Measurements from ENCODE around the gene EXOC7. TPM values are rescaled to one million over a fixed set of nuclear protein-coding genes. Genes with fewer than 3 reads are reported as not detected.
A peak's percentile ranks its signal among the peaks of the same experiment; 100 is the strongest.
"Not testable (repeated sequence)": the region's sequence is repeated elsewhere in the genome, so short reads cannot be mapped to it uniquely, and the experiment has no call there.

The EXOC7 gene
- total RNA-seq, 1 experiment from 2014 or later = 54.6 TPM

DNA sequence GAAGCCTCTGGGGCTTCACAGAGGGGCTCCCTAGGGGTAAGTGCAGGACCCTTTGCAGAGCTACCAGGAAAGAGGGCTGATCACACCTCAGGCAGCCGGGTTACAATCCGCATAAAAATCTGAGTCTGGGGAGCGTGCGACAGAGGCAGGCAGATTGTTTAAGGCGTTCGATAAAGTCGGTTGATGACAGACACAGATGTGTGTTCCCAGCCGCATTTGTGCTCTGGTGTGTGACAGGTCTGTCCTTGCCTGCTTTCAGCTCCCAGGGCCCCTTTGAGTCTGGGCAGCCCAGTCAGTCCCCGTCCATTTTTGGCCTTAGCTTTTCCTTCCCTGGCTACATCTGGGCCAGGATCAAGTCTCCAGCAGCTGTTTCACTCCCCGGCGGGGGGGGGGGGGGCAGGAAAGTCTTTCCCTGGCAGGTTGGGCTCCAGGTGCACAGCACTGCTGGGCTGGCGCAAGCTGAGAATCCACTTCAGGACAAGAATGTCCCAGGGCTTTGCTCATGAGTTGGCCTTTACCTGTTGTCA lies 25.9 kb downstream of the EXOC7 start:
- DNase-seq (ENCODE audit: extremely low read depth, low read depth) = no peak

DNA sequence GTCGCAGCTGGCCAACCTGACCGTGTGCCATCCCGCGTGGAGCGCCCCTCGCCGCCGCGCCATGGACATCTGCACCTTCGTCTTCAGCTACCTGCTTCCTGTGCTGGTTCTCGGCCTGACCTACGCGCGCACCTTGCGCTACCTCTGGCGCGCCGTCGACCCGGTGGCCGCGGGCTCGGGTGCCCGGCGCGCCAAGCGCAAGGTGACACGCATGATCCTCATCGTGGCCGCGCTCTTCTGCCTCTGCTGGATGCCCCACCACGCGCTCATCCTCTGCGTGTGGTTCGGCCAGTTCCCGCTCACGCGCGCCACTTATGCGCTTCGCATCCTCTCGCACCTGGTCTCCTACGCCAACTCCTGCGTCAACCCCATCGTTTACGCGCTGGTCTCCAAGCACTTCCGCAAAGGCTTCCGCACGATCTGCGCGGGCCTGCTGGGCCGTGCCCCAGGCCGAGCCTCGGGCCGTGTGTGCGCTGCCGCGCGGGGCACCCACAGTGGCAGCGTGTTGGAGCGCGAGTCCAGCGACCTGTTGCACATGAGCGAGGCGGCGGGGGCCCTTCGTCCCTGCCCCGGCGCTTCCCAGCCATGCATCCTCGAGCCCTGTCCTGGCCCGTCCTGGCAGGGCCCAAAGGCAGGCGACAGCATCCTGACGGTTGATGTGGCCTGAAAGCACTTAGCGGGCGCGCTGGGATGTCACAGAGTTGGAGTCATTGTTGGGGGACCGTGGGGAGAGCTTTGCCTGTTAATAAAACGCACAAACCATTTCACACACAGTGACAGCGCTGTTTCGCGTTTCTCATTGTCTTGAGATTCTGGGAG lies 26.6 kb downstream of the EXOC7 start:
- no peak for DNase-seq (ENCODE audit: extremely low read depth, low read depth)

DNA sequence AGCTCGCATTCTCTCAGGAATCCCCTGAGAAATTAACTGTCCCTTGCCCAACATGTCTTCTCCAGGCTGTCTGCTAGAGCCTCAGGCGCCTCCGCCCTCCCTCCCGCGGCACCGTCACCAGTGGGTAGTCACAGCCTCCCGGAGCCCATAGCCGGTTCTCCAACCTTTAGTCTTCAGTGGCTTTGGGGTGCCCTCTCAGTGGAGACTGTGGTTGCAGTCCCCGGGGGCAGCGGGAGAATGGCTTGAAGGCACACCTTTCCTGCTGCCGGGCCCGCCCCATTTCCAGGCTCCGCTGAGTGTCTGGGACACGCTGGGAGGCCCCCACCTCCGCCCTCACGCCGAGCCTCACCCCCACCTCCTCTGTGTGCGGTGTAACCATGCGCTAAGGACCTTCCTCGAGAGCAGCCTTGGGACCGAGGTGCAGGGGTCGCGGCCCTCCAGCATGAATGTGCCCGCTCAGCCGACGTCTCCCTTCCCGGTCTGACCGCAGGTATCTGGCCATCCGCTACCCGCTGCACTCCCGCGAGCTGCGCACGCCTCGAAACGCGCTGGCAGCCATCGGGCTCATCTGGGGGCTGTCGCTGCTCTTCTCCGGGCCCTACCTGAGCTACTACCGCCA lies 27.3 kb downstream of the EXOC7 start:
- DNase-seq (ENCODE audit: extremely low read depth, low read depth) = no peak

DNA sequence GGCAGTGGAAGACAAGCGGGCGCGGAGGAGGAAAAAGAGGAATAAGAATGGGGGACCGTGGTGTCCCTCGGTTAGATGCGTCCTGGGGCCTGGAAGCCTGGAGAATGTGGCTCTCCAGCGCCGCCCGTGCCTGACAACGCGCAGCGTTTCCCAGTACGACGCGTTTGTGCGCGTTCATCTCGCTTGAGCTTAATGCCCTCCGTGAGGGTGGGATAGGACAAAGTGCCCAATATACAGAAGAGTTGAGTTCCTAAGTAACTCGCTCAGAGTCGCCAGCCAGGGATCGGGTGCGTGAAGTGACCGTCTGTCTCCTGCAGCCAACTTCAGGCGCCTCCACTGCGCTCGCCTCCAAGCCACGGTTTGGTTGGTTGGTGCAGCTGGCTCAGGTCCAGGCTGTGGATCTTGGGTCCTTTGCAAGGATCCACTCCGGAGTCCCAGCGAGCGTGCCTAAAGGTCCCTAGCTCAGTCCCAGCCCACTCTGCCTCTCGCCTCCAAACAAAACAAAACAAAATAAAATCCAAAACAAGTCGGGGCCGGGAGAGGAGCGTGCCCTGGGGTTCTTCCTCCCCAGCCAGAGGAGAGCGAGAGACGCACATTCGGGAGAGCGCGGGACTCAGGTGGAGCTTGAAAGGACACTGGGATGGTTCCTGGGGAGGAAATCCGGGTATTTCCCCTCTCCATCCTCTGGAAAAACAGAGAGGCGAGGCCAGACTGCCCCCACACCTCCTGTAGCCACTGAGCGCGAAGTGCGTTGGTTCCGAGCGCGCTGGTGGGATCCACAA lies 28.0 kb downstream of the EXOC7 start:
- DNase-seq (ENCODE audit: extremely low read depth, low read depth) = peak; percentile 26

DNA sequence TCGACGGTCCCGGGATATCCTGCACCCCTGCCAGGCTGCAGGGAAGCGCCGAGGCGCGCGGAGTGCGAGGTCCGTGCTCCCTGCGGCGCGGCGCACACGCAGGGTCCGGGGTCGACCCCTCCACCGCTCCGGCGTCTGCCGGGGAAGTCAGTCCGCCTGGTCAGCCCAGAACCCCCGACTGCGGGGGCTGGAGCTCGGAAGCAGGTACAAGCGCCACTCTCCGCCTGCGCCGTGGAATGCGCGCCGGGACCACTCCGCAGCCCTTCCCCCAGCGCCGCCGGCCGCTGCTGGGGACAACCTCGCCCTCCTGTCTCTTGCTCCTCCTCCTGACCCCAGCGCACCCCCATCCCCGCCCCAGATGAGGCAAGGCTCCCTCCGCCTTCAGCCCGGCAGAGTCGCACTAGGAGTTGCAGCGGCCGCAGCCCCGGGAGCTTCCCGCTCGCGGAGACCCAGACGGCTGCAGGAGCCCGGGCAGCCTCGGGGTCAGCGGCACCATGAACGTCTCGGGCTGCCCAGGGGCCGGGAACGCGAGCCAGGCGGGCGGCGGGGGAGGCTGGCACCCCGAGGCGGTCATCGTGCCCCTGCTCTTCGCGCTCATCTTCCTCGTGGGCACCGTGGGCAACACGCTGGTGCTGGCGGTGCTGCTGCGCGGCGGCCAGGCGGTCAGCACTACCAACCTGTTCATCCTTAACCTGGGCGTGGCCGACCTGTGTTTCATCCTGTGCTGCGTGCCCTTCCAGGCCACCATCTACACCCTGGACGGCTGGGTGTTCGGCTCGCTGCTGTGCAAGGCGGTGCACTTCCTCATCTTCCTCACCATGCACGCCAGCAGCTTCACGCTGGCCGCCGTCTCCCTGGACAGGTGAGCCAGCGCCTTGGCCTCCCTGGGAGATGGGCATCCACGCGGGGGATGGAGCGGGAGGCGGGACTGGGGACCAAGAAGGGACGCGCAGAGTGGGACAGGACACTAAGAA lies 28.9 kb downstream of the EXOC7 start, which contains the start of gene GALR2:
Gene GALR2, plus strand, starts transcription at position 392 of the 974 bp plus-strand sequence. Its CDS starts 103 bp downstream, at position 495.
- DNase-seq (ENCODE audit: extremely low read depth, low read depth) = no peak

DNA sequence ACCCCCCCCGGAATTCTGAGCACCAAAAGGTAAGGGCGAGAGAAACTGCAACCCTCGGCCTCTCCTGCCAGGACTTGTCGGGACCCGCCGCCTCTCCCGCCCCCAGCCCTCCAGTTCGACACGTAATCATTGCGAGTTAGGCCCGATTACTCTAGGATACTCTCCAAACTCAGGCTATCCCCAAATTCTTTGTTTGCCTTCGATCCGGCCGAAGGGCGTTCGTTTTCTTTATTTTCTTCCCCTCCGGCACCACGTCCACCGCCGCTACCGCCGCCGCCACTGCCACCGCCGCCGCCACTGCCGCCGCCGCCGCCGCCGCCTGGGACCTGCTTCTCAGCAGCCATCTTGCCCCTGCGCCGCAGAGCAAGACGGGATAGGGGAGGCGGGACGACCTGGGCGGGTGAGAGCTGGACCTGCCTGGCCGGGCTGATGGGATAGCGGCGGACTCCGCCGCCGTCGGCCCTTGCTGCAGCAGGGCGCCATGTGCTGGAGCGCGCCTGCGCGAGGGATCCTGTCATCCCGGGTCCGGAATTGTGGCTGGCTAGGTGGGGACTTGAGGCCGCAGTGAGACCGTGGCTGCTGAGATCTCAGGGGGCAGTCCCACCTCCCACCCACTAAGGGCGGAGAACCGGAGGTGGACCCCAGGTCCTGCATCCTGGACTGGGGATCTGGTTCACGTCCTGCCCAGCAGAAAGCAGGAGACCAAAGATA lies 31.3 kb downstream of the EXOC7 start, which contains the start of gene SRP68:
Gene SRP68, minus strand, starts transcription at position 370 of the 711 bp plus-strand sequence. Its CDS starts 26 bp downstream, at position 344.
- DNase-seq (ENCODE audit: extremely low read depth, low read depth) = peak; percentile 91

DNA sequence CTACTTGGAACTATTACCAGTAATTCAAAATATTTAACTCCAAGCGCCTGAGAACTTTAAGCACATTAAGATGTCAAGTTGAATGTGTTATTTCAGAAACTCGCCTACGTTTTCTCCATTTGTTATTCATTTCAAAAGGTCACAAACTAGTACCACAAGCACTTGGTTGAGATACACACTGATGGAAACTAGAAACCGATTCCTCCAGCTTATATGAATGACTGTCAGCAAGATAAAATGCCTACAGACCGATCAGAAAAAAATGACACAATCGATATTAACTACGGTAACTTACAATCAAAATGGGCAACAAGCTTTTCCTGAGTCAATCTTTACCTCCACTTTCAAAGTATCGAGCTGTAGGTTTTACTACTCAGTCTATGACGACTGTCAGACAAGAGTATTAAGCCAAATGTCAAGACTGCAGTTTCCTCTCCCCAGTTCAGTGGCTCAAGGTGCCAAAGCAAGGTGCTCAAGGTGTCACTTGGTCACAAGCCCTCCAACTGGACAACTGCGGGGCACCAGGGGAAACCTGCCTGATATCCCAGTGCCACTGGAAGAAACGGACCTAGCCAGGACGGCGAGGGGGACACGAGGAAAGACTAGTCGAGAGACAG lies 31.9 kb downstream of the EXOC7 start:
- DNase-seq (ENCODE audit: extremely low read depth, low read depth) = no peak

DNA sequence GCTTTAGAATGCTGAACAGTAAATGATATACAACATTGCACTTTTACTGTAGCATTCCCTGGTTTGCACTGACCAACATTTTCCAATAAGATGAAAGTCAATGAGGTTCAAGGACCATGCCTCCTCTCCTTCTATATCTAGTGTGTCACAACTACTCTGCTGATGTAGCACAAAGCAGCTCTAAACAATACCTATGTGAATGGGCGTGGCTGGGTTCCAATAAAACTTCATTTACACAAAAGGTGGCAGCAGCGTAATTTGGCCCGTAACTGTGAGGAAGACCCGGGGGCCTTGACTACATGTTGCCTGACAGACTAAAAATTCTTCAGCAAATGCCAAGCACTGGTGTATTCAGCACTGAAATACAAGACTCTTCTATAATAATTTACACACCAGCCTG lies 37.8 kb downstream of the EXOC7 start:
- no peak for DNase-seq (ENCODE audit: extremely low read depth, low read depth)

DNA sequence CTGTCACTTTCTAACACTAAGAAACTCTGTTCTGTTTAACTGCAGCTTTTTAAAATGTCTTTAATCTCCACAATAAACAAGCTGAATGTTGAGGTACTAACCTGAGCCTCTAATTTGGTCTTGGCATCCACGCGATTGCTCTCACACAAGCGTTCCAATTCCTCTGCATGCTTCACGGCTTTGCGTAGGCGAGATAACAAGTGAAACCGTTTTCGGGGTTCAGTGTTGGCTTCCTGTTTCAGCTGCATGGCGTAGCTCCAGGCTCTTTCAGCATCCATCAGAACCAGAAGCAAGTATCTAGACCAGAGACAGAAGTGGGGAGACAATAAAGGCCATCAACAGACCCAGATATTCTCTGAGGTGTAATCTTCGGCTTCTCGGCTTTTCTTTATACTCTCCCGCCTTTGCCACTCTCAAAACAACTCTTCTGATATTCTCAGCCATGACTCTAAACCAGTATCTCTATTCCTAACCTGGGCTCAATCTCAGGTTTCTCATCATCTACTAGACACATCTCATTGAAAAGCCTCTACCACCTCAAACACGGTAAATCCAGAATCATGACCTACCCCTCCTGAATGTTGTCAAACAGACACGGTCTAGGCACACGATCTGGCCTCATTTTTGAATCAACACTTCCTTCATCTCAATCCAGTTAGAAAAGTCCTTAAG lies 39.6 kb downstream of the EXOC7 start:
- no peak for DNase-seq (ENCODE audit: extremely low read depth, low read depth)

DNA sequence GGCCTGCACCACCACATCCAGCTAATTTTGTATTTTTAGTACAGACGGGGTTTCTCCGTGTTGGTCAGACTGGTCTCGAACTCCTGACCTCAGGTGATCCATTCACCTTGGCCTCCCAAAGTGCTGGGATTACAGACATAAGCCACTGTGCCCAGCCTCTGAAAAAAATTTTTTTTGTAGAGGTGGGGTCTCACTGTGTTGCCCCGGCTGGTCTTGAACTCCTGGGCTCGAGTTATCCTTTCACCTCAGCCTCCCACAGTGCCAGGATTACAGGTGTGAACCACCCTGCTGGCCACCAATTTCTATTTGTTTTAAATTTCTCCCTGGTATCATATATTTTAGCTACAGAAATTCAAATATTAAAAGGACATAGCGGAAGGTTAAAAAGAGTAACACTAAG lies 45.3 kb downstream of the EXOC7 start:
- DNase-seq (ENCODE audit: extremely low read depth, low read depth) = not testable (repeated sequence)

DNA sequence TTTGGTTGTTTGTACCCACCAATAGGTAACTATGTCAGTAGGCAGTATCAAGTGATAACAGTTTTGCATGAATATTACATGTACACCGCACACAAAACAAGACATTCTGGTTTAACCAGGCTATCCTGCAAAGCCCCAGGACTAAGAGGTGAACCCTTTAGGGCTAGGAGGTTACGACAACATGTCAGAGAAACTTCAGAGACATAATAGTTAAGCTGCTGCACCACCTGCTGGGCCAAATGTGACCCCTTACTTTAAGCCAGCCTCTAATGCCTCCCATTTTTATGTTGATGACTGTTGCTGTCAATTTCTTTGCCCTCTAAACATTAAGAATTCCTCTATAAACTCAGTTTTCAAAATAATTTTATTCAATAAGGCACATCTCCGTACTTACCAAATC lies 46.7 kb downstream of the EXOC7 start:
- no peak for DNase-seq (ENCODE audit: extremely low read depth, low read depth)

DNA sequence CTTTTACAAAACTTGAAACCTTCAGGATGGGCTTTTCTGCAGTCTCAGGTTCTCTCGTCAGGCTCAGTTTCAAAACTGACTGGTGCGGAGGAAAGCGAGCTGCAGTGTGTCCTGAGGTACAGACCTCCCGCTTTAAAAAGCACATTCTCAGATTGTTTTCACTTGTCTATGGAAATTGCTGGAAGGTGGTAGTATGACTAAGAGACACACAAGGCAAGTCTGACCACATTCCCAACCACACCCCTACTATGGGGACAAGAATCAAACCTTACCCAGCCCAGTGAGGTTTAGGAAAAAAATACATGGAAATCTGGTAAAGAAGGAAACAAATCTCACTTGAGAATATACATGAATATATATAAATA lies 49.5 kb downstream of the EXOC7 start:
- no peak for DNase-seq (ENCODE audit: extremely low read depth, low read depth)

DNA sequence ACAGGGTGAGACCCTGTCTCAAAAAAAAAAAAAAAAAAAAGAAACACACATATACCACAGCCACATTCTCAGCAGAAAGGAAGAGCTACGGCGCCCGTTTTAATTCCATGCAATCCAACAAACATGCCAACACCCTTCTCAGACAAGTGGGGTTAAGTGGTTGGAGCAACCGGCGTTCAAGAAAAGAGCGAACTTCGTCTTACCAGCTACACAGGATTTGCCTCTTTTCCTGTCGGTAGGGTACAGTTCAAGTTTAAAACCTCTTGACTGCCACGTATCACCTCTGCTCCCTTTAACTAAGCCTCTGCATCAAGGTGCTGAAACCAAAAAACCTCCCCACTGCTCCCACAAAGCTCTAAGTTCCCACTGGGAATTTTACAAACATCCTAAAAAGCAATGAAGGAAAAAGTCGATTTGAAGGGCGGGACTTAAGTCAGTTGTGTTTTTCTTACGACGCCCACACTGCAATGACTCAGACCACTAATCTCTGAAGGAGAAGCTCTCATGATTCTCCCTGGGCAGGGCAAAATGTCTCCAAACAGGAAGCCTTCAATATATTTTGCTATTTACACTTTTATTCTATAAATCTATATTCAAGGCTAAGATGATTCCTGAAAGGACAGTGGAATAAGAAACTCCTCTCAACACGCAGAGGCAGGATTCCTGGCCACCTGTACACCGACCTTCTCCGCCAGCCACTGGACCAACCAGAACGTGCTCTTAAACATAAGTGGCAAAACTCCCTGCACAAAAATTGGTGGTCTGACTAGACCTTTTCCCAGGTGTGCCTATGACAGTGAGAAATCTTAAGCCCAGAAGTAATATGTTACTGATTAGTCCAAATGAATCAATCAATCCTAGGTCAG lies 50.1 kb downstream of the EXOC7 start:
- no peak for DNase-seq (ENCODE audit: extremely low read depth, low read depth)

DNA sequence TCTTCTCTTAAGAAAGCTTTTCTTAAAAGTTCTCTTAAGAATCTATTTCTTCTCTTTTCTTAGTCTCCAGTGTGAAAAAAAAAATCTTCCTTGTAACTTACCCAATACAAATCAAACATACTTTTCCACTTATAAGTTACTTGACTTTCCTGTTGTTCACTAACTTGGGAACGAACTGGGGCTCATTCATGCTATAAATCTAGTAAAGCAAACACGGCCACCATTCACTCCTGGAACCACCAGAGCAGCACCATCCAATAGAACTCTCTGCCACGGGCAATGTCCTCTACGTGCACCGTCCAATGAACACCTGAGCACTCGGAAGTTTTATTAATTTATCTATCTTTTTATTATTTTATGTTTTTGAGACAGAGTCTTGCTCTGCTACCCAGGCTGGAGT lies 52.0 kb downstream of the EXOC7 start:
- DNase-seq (ENCODE audit: extremely low read depth, low read depth) = no peak

DNA sequence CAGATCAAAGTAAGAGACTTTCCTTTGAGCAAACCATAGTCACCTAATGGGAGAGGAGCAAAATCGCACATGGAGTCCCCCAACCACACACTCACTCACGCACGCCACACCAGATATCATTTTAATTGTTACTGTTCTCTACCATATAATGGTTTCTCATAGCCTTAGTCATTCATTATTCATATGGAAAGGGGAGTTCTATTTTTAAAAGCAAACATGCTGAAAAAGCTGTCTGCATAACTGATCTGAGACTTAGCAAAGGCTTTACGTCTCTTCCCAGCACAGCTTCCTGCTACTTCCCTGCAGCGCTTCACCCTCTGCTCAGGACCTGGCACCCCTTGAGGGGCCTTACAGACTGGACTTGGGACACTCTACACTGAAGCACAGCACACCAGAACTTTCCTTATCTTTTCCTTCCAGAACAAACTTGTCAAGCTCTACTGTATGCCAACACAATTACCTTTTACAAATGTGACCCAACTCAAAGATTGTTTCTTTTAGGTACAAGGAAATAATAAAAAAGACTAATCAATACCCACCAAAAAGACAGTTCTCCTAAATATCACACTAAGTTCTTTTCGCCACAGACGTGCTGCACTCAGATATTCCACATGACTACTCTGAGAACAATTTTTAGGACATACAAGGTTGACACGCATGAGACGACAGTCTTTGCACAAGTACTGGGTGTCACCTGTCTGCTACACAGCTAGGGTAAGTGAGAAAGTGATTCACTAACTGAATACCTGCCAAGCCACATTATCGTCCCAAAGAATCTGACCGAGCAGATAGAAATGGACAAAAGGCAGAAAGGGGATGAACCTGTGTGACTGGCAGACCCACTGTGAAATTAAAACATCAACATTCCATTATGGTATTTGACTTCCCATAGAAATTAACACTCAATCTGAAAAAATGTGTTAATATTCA lies 52.8 kb downstream of the EXOC7 start:
- no peak for DNase-seq (ENCODE audit: extremely low read depth, low read depth)

DNA sequence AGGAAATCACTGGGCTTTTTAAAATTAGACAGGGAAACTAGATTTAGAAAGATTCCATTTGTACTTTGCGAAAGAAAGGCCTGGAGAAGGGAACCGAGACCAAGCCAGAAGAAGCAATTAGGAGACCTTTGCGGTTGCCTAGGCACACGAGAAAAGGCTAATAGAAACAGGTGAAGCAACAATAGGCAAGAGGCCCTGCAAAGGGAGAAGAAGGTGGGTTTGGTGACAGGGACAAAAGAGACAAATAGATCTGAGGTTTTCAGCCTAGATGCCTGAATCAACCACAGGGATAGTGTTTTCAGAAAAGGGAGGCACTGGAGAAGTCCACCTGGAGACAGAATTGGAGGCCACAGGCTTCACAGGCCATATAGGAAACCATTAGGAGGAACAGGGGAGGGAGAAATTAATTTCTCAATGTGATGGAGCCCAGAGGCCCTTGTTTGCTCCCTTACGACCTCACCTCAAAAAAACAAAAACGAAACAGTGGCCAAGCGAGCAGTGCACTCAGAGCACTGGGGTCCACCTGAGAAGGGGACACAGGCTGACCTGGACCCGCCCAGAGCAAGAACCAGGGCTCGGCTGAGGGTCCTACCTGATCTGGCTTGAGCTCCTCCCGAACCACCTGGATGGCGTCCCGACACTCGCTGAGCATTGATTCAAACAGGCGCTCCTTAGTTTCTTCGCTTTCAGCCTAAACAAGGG lies 53.6 kb downstream of the EXOC7 start:
- no peak for DNase-seq (ENCODE audit: extremely low read depth, low read depth)
